AG09319 (cell line): ENCODE measurements around the gene PAQR6.

Experiments used
- DNase-seq: peaks from one replicate; pipeline ENCODE4 v3.0.0-alpha.2; 2010; ENCODE audit warnings: low read depth; ENCODE audit errors: extremely low read depth
- CTCF ChIP-seq: IDR thresholded peaks from 2 replicates; pipeline ENCODE4 v1.5.1; 2011; ENCODE audit warnings: low read depth, mild to moderate bottlenecking, inconsistent platforms, low read length, moderate library complexity

Gene PAQR6

GRCh38 chr1:156211243-156211642 lies 36.6 kb downstream of the PAQR6 start:
- no peak for DNase-seq
- no peak for TF ChIP-seq CTCF

GRCh38 chr1:156204686-156205085 lies 43.2 kb downstream of the PAQR6 start:
- no peak for DNase-seq
- no peak for TF ChIP-seq CTCF

- no peak for TF ChIP-seq CTCF
- DNase-seq: no peak
Observed at GRCh38 chr1:156203331-156203730, 44.5 kb downstream of the PAQR6 start.

- no peak for TF ChIP-seq CTCF
- no peak for DNase-seq
Observed at GRCh38 chr1:156200044-156200443, 47.8 kb downstream of the PAQR6 start.

- TF ChIP-seq CTCF: no peak
- no peak for DNase-seq
Observed at GRCh38 chr1:156198831-156199349, 49.0 kb downstream of the PAQR6 start.

GRCh38 chr1:156196445-156196844 lies 51.4 kb downstream of the PAQR6 start:
- no peak for TF ChIP-seq CTCF
- no peak for DNase-seq

GRCh38 chr1:156195853-156196252 lies 52.0 kb downstream of the PAQR6 start:
- DNase-seq: no peak
- no peak for TF ChIP-seq CTCF
